ENCODE data around the gene BBS2. TPM values are rescaled to one million over a fixed set of nuclear protein-coding genes. Genes with fewer than 3 reads are reported as not detected.

BBS2 gene
- total RNA-seq, 2 experiments from 2014 or later = 16.1 to 17.6 TPM

- no peak overlapping the region for H3K27ac Mint-ChIP-seq
- ChIA-PET CTCF (no interaction called here), POLR2A (interaction anchor here (1.4 kb wide), 1 partner anchor 12 kb away, joined by 3 read pairs; no protein-coding TSS in a partner anchor)
- TF ChIP-seq CTCF (IDR thresholded peaks at IDR 0.05) = no peak
- ATAC-seq = no peak
- H3K27me3 Mint-ChIP-seq = no peaks in the 10 kb centered on the region
- H3K36me3 Mint-ChIP-seq (ENCODE audit: low read depth) = peaks cover 58% of the 10 kb centered on the region
- intact Hi-C loops (cut with micrococcal nuclease) = no loop called here
- H3K4me3 Mint-ChIP-seq = no peak overlapping the region
- no peaks in the 10 kb centered on the region for H3K9me3 Mint-ChIP-seq
- H3K4me1 Mint-ChIP-seq (ENCODE audit: low read depth) = peaks cover 9% of the 10 kb centered on the region
- no peak for DNase-seq
Measured at GRCh38 chr16:56457927-56458470, 61.8 kb downstream of the BBS2 start.

DNA sequence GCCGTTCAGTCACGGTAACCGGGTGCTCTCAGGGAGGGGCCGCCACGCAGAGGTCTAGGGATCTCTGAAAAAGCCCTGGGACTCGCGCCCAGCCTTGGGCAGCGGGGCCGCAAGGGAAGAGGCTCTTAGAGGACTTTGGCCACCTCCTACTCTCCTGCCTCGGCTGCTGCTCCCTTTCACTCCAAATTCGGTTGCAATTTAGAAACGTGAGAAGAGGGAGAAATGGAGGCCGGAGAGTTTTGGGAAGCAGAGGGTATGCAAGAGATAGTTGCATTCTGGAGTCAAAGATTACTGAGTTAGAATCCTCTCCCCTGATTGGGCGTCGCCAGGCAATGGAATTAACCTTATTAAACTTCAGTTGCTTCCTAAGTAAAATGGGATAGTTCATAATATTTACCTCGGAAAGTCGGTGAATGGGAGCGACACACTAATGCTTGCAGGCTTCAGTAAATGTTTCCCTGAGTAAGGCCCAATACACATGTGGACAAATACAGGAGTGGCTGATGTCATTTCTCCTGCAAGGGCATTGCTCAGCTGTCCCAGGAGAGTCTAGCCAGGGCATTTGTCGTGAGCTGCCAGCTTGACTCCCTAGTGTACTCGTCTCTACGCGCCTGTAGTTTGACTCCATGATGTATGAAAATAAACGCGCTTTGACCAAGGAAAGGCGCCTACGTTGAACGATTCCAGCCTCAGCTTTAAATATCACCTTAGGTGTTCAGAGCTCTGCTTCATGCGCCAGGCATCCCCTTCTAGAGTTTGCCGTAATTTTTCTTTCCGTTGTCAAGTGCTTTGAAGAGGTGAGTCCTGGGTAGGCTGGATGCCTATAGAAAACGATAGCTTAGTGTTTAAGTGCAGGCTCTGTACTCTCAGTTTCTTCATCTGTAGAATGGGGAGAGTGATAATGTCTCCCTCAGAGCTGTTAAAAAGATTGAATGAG, 67.8 kb downstream of the BBS2 start:
- Mint-ChIP-seq H3K36me3 (ENCODE audit: low read depth) (peaks cover 53% of the 10 kb centered on the region), H3K4me1 (ENCODE audit: low read depth) (peaks cover 43% of the 10 kb centered on the region), H3K4me3 (peak overlapping the region; percentile 80), H3K9me3 (no peaks in the 10 kb centered on the region), H3K27ac (peak overlapping the region; percentile 92), H3K27me3 (no peaks in the 10 kb centered on the region)
- TF ChIP-seq CTCF (IDR thresholded peaks at IDR 0.05) = no peak
- POLR2A ChIA-PET = interaction anchor here (0.6 to 1.8 kb wide), 8 partner anchors 14 to 97 kb away, joined by 3 to 5 read pairs (median 4); no protein-coding TSS in a partner anchor
- peak; percentile 17 for DNase-seq
- ATAC-seq = peak; percentile 32
- intact Hi-C loops (cut with micrococcal nuclease) = no loop called here
- CTCF ChIA-PET = interaction anchor here (1.0 to 1.8 kb wide), 4 partner anchors 8 to 257 kb away, joined by 3 to 5 read pairs (median 4); no protein-coding TSS in a partner anchor

GRCh38 chr16:56450986-56451752, 68.7 kb downstream of the BBS2 start, which contains the start of the genes NUDT21 and OGFOD1:
TSS of gene NUDT21 (minus strand) at chr16:56451332. CDS start at chr16:56451202, 130 bp downstream.
TSS of gene OGFOD1 (plus strand) at chr16:56451554. CDS start at chr16:56451613, 59 bp downstream.
- Mint-ChIP-seq H3K27me3 (no peaks in the 10 kb centered on the region), H3K4me1 (ENCODE audit: low read depth) (peaks cover 45% of the 10 kb centered on the region), H3K36me3 (ENCODE audit: low read depth) (peaks cover 48% of the 10 kb centered on the region), H3K9me3 (no peaks in the 10 kb centered on the region), H3K27ac (peak within 1 kb of the TSS; percentile 92), H3K4me3 (peak within 1 kb of the TSS; percentile 80)
- POLR2A ChIA-PET = interaction anchor here (1.8 kb wide), 1 partner anchor 13 kb away, joined by 5 read pairs; no protein-coding TSS in a partner anchor
- intact Hi-C loops (cut with micrococcal nuclease) = no loop called here
- TF ChIP-seq CTCF (IDR thresholded peaks at IDR 0.05) = no peak
- DNase-seq (peak; percentile 95), ATAC-seq (peak; percentile 99)
- CTCF ChIA-PET = interaction anchor here (1.0 to 1.8 kb wide), 4 partner anchors 9 to 258 kb away, joined by 3 to 5 read pairs (median 4); no protein-coding TSS in a partner anchor

DNA sequence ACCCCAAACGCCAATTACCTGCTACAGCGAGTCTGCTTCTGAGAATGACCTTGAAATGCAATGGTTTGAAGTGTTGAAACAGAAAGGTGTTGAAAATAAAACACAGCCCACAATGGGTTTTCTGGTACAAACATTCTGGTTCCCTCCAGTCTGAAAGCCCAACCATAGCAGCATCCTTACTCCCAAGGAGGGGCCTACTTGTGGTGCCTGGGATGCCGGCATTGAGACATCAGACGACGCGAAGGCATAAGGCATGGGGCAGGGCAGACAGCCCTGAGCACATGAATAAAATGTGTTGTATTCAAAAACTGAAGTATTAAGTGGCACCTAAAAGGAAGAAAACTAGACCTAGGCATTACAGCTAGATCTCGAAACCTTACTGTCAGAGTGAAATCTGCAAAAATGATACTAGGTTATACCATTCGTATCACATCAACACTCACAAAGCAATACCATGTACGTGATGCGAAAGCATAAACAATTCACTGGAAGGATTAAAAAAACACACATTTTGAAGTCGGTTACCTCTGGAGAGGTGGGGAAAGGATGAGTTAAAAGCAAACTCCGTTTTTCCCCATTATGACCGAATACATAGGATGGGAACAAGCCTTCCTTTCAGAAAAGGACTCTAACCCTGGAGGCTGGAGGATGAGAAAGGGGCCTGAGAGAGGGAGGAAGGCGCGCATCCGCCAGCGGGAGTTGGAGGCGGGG, 69.4 kb downstream of the BBS2 start:
- intact Hi-C loops (cut with micrococcal nuclease) = no loop called here
- peak overlapping the region; percentile 92 for H3K27ac Mint-ChIP-seq
- peak overlapping the region; percentile 80 for H3K4me3 Mint-ChIP-seq
- no peak for ATAC-seq
- POLR2A ChIA-PET = interaction anchor here (1.8 kb wide), 1 partner anchor 12 kb away, joined by 5 read pairs; no protein-coding TSS in a partner anchor
- peaks cover 43% of the 10 kb centered on the region for H3K36me3 Mint-ChIP-seq (ENCODE audit: low read depth)
- H3K27me3 Mint-ChIP-seq = no peaks in the 10 kb centered on the region
- CTCF ChIA-PET = interaction anchor here (1.2 to 1.8 kb wide), 3 partner anchors 10 to 259 kb away, joined by 3 to 5 read pairs (median 5); no protein-coding TSS in a partner anchor
- H3K9me3 Mint-ChIP-seq = no peaks in the 10 kb centered on the region
- no peak for TF ChIP-seq CTCF (IDR thresholded peaks at IDR 0.05)
- DNase-seq = no peak
- H3K4me1 Mint-ChIP-seq (ENCODE audit: low read depth) = peaks cover 43% of the 10 kb centered on the region
